Liver (tissue), 3 donors: ENCODE results near the gene TMEM232.

Source experiments
- CTCF ChIP-seq: fragments of 150-350 bp; IDR thresholded peaks from 2 replicates; pipeline ENCODE4 v1.5.1; 2017; ENCODE audit warnings: improper control_type of control experiment, low read depth, low read length; ENCODE audit not compliant: missing input control
- GABPA ChIP-seq, 2 donors: IDR thresholded peaks in 1 of 2; conservative IDR thresholded peaks in 1 of 2; 2 replicates each; pipeline ENCODE4 v1.6.1; 2016; ENCODE audit warnings: antibody characterized with exemption in 2 of 2, mild to moderate bottlenecking in 1 of 2, moderate library complexity in 1 of 2
- JUND ChIP-seq, 2 donors: IDR thresholded peaks; 2 replicates each; pipeline ENCODE4 v1.6.1; 2016; ENCODE audit warnings: antibody characterized with exemption in 2 of 2
- RAD21 ChIP-seq, 2 donors: IDR thresholded peaks; 2 replicates each; pipeline ENCODE4 v1.6.1; 2016; ENCODE audit warnings: antibody characterized with exemption in 2 of 2, mild to moderate bottlenecking in 2 of 2
- REST ChIP-seq: IDR thresholded peaks from 2 replicates; pipeline ENCODE4 v1.6.1; 2016; ENCODE audit warnings: antibody characterized with exemption, mild to moderate bottlenecking
- TAF1 ChIP-seq: conservative IDR thresholded peaks from 2 replicates; pipeline ENCODE4 v1.6.1; 2016; ENCODE audit warnings: antibody characterized with exemption, mild to moderate bottlenecking
- donor health status: healthy.
- donor health status: healthy.

DNA sequence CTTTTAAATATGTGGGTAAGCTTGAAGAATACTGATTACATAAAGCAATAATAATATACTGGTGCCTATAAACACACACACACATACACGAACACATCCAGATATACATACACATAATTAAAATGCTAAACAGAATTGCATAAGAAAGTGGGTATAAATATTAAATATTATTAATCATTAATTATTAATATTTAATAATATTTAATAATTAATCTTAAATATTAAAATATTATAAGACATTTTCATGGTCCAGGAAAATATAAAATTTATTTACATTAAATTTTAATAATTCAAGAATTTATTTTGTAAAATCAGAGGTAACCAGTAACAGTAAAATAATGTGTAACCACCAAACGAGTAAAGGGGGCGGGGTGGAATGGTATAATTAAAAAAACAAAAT is 178.3 kb downstream of the TMEM232 start:
- TF ChIP-seq CTCF = no peak
- no peak for TF ChIP-seq TAF1
- no peak for TF ChIP-seq REST
- TF ChIP-seq JUND (IDR thresholded peaks at IDR 0.05) = no peak
- TF ChIP-seq GABPA (IDR thresholded peaks at IDR 0.05 in 1 of 2, conservative IDR thresholded peaks at IDR 0.05 in 1 of 2) = no peak
- TF ChIP-seq RAD21 (IDR thresholded peaks at IDR 0.05) = no peak
